ENCODE results near the gene LPCAT1.
"Not testable (repeated sequence)": the region's sequence is repeated elsewhere in the genome, so short reads cannot be mapped to it uniquely, and the experiment has no call there.

The LPCAT1 gene

GRCh38 chr5:1547655-1548054, 23.9 kb upstream of the LPCAT1 start:
- H3K9me3 Mint-ChIP-seq, result no peaks in the 10 kb centered on the region
- no peak for ATAC-seq
- DNase-seq (ENCODE audit: low spot score in 2 of 2), result peak in 1 of 2 donors; percentile 25
- H3K27ac Mint-ChIP-seq, result no peak overlapping the region
- no peaks in the 10 kb centered on the region for H3K36me3 Mint-ChIP-seq
- H3K4me3 Mint-ChIP-seq, result no peak overlapping the region
- peaks cover 11% of the 10 kb centered on the region for H3K4me1 Mint-ChIP-seq

GRCh38 chr5:1547236-1547635, 23.5 kb upstream of the LPCAT1 start:
- Mint-ChIP-seq H3K9me3 (no peaks in the 10 kb centered on the region), H3K4me1 (peaks cover 11% of the 10 kb centered on the region), H3K36me3 (no peaks in the 10 kb centered on the region), H3K4me3 (no peak overlapping the region), H3K27ac (no peak overlapping the region)
- ATAC-seq, result no peak
- DNase-seq (ENCODE audit: low spot score in 2 of 2), result peak in 1 of 2 donors; percentile 33

GRCh38 chr5:1546556-1546955, 22.8 kb upstream of the LPCAT1 start:
- Mint-ChIP-seq H3K9me3 (no peaks in the 10 kb centered on the region), H3K4me3 (no peak overlapping the region), H3K36me3 (no peaks in the 10 kb centered on the region), H3K27ac (no peak overlapping the region), H3K4me1 (peaks cover 11% of the 10 kb centered on the region)
- DNase-seq (ENCODE audit: low spot score in 2 of 2) (peak in 1 of 2 donors; percentile 26), ATAC-seq (no peak)

GRCh38 chr5:1545805-1546355, 22.1 kb upstream of the LPCAT1 start:
- H3K9me3 Mint-ChIP-seq, result no peaks in the 10 kb centered on the region
- ATAC-seq, result peak; percentile 60
- no peak for DNase-seq (ENCODE audit: low spot score in 2 of 2)
- H3K4me3 Mint-ChIP-seq, result no peak overlapping the region
- peaks cover 11% of the 10 kb centered on the region for H3K4me1 Mint-ChIP-seq
- peak overlapping the region; percentile 70 for H3K27ac Mint-ChIP-seq
- H3K36me3 Mint-ChIP-seq, result no peaks in the 10 kb centered on the region

- no peak overlapping the region for H3K4me3 Mint-ChIP-seq
- ATAC-seq, result no peak
- no peaks in the 10 kb centered on the region for H3K36me3 Mint-ChIP-seq
- peak overlapping the region; percentile 70 for H3K27ac Mint-ChIP-seq
- H3K9me3 Mint-ChIP-seq, result no peaks in the 10 kb centered on the region
- peak in 1 of 2 donors; percentile 15 for DNase-seq (ENCODE audit: low spot score in 2 of 2)
- H3K4me1 Mint-ChIP-seq, result peaks cover 11% of the 10 kb centered on the region
Observed at GRCh38 chr5:1545126-1545804, 21.5 kb upstream of the LPCAT1 start.

- peaks cover 11% of the 10 kb centered on the region for H3K4me1 Mint-ChIP-seq
- H3K4me3 Mint-ChIP-seq, result no peak overlapping the region
Observed at GRCh38 chr5:1544294-1544961, 20.7 kb upstream of the LPCAT1 start.

GRCh38 chr5:1543398-1544293, 19.9 kb upstream of the LPCAT1 start:
- H3K4me1 Mint-ChIP-seq, result peaks cover 13% of the 10 kb centered on the region
- H3K9me3 Mint-ChIP-seq, result no peaks in the 10 kb centered on the region
- ATAC-seq (no peak), DNase-seq (ENCODE audit: low spot score in 2 of 2) (no peak)
- H3K27ac Mint-ChIP-seq, result no peak overlapping the region
- H3K36me3 Mint-ChIP-seq, result no peaks in the 10 kb centered on the region
- no peak overlapping the region for H3K4me3 Mint-ChIP-seq

More at GRCh38 chr5:1544294-1544961, 20.7 kb upstream of the LPCAT1 start:
- no peaks in the 10 kb centered on the region for H3K36me3 Mint-ChIP-seq
- DNase-seq (ENCODE audit: low spot score in 2 of 2) (no peak), ATAC-seq (no peak)
- no peak overlapping the region for H3K27ac Mint-ChIP-seq
- no peaks in the 10 kb centered on the region for H3K9me3 Mint-ChIP-seq

- no peak for ATAC-seq
- no peak for DNase-seq (ENCODE audit: low spot score in 2 of 2)
Observed at GRCh38 chr5:1542781-1543180, 19.0 kb upstream of the LPCAT1 start.

GRCh38 chr5:1541702-1542400, 18.1 kb upstream of the LPCAT1 start:
- no peaks in the 10 kb centered on the region for H3K9me3 Mint-ChIP-seq
- DNase-seq (ENCODE audit: low spot score in 2 of 2) (no peak), ATAC-seq (no peak)
- no peaks in the 10 kb centered on the region for H3K36me3 Mint-ChIP-seq
- H3K27ac Mint-ChIP-seq, result no peak overlapping the region
- H3K4me1 Mint-ChIP-seq, result peaks cover 27% of the 10 kb centered on the region
- no peak overlapping the region for H3K4me3 Mint-ChIP-seq

More at GRCh38 chr5:1542781-1543180, 19.0 kb upstream of the LPCAT1 start:
- no peak overlapping the region for H3K4me3 Mint-ChIP-seq
- no peaks in the 10 kb centered on the region for H3K9me3 Mint-ChIP-seq
- peaks cover 18% of the 10 kb centered on the region for H3K4me1 Mint-ChIP-seq
- H3K27ac Mint-ChIP-seq, result no peak overlapping the region
- no peaks in the 10 kb centered on the region for H3K36me3 Mint-ChIP-seq

GRCh38 chr5:1540831-1541701, 17.3 kb upstream of the LPCAT1 start:
- Mint-ChIP-seq H3K36me3 (no peaks in the 10 kb centered on the region), H3K4me1 (peaks cover 35% of the 10 kb centered on the region), H3K4me3 (no peak overlapping the region), H3K27ac (peak overlapping the region; percentile 50), H3K9me3 (no peaks in the 10 kb centered on the region)
- DNase-seq (ENCODE audit: low spot score in 2 of 2) (no peak), ATAC-seq (no peak)

- H3K4me1 Mint-ChIP-seq, result peaks cover 35% of the 10 kb centered on the region
- no peaks in the 10 kb centered on the region for H3K36me3 Mint-ChIP-seq
- ATAC-seq (no peak), DNase-seq (ENCODE audit: low spot score in 2 of 2) (no peak)
- no peaks in the 10 kb centered on the region for H3K9me3 Mint-ChIP-seq
- no peak overlapping the region for H3K4me3 Mint-ChIP-seq
- peak overlapping the region; percentile 50 for H3K27ac Mint-ChIP-seq
Observed at GRCh38 chr5:1540166-1540565, 16.4 kb upstream of the LPCAT1 start.

GRCh38 chr5:1539393-1540161, 15.8 kb upstream of the LPCAT1 start:
- H3K4me1 Mint-ChIP-seq, result peaks cover 31% of the 10 kb centered on the region
- peak overlapping the region; percentile 94 for H3K27ac Mint-ChIP-seq
- H3K4me3 Mint-ChIP-seq; H3K9me3 Mint-ChIP-seq; DNase-seq (ENCODE audit: low spot score in 2 of 2); H3K36me3 Mint-ChIP-seq; ATAC-seq: not testable (repeated sequence)

- Mint-ChIP-seq H3K4me1 (peaks cover 31% of the 10 kb centered on the region), H3K4me3 (no peak overlapping the region), H3K27ac (peak overlapping the region; percentile 94), H3K9me3 (no peaks in the 10 kb centered on the region), H3K36me3 (no peaks in the 10 kb centered on the region)
- ATAC-seq (no peak), DNase-seq (ENCODE audit: low spot score in 2 of 2) (no peak)
Observed at GRCh38 chr5:1538741-1539392, 15.1 kb upstream of the LPCAT1 start.
